GM12875 (cell line): ENCODE results near the gene PCBP3.

Experiments
- H3K4me3 ChIP-seq: one replicate; pipeline ENCODE4 v1.5.1; 2011; ENCODE audit warnings: low read depth, low read length, control low read depth
- TF ChIP-seq, protein P1 (sequence below): IDR thresholded peaks from 2 replicates; pipeline ENCODE4 v1.5.1; 2011; ENCODE audit warnings: low read depth, mild to moderate bottlenecking, control low read depth, inconsistent platforms, low read length, moderate library complexity, borderline replicate concordance; ENCODE audit not compliant: insufficient read depth

Gene PCBP3

DNA sequence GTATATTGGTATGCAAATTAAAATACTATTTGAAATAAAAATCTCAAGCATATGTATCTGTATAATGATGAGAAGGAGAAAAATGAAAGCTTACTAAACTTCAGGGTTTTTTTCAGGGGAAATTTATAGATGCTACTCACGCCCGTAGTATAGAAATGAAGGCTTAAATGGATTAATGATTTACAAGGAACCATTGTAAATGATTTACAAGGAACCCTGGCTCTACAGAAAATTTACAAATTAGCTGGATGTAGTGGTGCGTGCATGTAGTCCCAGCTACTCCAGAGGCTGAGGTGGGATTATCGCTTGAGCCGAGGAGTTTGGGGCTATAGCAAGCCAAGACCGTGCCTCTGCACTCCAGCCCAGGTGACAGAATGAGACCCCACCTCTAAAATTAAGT, 150.5 kb downstream of the PCBP3 start:
- no peak overlapping the region for H3K4me3 ChIP-seq
- TF ChIP-seq, protein P1, sequence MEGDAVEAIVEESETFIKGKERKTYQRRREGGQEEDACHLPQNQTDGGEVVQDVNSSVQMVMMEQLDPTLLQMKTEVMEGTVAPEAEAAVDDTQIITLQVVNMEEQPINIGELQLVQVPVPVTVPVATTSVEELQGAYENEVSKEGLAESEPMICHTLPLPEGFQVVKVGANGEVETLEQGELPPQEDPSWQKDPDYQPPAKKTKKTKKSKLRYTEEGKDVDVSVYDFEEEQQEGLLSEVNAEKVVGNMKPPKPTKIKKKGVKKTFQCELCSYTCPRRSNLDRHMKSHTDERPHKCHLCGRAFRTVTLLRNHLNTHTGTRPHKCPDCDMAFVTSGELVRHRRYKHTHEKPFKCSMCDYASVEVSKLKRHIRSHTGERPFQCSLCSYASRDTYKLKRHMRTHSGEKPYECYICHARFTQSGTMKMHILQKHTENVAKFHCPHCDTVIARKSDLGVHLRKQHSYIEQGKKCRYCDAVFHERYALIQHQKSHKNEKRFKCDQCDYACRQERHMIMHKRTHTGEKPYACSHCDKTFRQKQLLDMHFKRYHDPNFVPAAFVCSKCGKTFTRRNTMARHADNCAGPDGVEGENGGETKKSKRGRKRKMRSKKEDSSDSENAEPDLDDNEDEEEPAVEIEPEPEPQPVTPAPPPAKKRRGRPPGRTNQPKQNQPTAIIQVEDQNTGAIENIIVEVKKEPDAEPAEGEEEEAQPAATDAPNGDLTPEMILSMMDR = no peak

DNA sequence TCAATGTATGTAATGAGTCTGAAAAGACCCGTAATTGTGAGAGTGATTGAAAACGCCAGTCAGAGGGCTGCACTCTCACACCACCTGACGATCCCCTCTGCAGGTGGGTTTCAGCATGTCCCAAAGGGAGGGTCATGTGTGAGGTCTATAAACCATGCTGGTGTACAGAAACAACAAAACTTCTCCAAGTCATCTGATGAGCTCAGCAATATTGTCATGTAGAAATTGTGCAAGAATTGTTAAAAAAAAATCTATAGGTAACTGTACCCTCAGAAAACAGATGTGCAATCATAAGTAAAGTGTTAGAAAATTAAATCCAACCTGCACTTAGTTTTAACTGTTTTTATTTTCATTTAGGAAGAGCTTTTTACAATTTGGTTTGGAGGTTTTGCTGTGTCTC, 152.5 kb downstream of the PCBP3 start:
- no peak overlapping the region for H3K4me3 ChIP-seq
- TF ChIP-seq, protein P1 = no peak

DNA sequence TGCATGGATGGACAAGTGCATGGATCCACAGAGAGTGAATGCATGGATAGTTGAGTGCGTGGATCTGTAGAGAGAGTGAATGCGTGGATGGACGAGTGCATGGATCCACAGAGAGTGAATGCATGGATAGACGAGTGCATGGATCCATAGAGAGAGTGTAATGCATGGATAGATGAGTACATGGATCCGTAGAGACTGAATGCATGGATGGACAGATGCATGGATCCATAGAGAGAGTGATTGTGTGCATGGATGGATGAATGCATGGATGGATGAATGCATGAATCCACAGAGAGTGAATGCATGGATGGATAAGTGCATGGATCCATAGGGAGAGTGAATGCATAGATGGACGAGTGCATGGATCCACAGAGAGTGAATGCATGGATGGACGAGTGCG, 153.8 kb downstream of the PCBP3 start:
- H3K4me3 ChIP-seq = no peak overlapping the region
- TF ChIP-seq, protein P1 = no peak

DNA sequence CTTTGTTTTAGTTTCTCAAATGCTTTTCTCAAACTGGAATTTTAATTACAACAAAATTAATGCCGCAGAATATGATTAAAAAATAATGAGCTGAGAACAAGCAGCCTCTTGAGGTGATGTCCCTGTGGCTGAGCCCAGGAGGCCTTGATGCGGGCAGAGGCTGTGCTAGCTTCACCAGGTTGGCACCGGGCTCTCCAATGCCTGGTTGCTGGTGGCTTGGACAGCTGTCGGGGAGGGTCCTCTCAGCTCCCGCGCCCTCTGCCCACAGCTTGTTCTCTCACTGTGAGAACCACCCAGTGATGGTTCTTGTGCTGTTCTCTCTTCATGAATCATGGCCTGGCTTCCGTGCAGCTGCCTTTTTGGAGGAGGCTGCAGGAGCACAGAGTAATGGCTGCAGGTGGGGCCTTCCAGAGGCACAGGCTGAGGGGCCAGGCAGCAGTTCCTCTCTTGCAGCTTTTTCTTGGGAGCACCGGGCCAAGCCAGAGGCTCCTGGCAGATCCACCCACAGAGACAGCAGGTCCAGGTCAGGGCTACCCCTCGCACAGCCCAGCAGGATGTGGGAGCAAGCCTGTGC, 156.3 kb downstream of the PCBP3 start:
- H3K4me3 ChIP-seq = no peak overlapping the region
- TF ChIP-seq, protein P1 = no peak

DNA sequence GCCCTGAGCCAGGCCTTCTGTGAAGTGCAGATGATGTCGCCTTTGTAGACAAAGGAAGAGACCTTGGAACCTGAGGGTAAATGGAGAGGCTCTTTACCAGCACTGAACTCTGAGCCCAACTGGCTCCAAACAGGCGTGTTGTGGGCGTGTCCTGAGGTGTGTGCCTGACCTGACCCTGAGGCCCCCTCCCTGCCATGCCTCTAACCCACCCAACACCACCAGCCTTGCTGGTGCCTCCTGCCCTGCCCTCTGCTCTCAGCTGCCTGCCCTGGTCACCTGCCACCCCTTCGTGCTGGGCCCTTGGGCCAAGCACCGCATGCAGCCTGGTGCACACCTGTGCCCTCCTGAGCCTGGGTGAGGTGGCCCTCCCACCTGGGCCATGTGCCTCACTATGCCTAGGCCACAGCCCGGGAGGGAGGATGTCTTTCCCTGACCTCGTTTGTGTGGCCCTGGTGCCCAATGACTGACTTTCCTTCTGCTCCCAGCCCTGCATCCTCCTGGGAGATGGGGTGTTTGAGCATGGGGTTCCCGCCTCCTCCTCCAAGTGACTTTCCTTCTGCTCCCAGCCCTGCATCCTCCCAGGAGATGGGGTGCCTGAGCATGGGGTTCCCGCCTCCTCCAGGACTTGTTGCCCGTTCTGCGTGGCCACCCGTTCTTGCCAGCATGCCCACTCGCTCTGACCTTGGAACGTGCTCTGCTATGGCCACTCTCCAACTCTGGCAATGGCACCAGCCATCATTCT, 157.0 kb downstream of the PCBP3 start:
- H3K4me3 ChIP-seq = no peak overlapping the region
- TF ChIP-seq, protein P1 = no peak

DNA sequence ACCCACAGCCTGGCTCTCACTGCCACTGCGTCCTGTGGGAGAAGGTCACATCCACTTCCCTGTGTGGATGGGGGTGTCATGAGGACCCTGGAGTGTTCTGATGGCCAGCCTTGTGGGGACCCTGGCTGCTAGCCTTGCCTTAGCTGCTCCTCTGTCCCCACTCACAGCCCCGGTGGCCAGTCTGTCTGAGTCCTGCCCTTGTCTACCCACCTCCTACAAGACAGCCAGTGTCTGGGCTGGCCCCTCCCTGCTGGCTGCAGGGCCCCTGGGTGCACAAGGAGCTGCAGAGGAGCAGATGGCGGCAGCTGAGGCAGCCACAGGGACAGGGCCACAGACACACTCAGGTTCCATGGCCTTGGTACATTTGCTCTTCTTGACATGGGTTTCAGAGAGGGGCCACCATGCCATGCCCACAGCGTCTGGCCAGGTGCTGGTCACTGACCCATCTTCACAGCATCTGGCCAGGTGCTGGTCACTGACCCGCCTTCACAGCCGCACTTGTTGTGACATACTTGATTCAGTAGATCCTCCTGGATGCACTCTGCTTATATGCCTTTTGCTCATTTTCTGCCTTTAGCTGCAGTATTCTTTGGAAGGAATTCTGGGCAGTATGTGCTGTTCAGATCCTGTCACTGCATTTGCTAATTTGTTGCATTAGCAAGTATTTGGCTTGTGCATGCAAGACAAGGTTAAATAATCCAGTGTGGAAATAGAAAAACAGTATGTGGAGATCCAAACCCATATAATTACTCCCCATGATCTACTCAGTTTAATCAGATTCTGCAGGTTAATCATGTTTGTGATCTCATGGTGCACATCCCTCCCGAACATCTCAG, 157.8 kb downstream of the PCBP3 start:
- TF ChIP-seq, protein P1 = no peak
- H3K4me3 ChIP-seq = no peak overlapping the region
